Muscle of arm (tissue), 12 donors: ENCODE results near the gene NHLH2. TPM values are rescaled to one million over a fixed set of nuclear protein-coding genes. Genes with fewer than 3 reads are reported as not detected.

Source experiments
- DNase-seq: peaks from one replicate; pipeline ENCODE4 v3.0.0-alpha.2; 2013
- polyA plus RNA-seq, 12 donors: library from polyadenylated mRNA; unstranded; fragments of 120-200 nt; gene quantifications; one replicate each; pipeline ENCODE4 v1.2.1, GENCODE V29; 2013; ENCODE audit not compliant: insufficient read length in 12 of 12

NHLH2 gene
- polyA plus RNA-seq, 12 donors = 0.06 to 0.17 (median 0.10) TPM; not detected in 8

- peak; percentile 46 for DNase-seq
Measured at GRCh38 chr1:115807723-115808122, 33.2 kb downstream of the NHLH2 start.

- DNase-seq = no peak
Measured at GRCh38 chr1:115805597-115805996, 35.3 kb downstream of the NHLH2 start.

GRCh38 chr1:115802416-115802815 lies 38.5 kb downstream of the NHLH2 start:
- no peak for DNase-seq

GRCh38 chr1:115797486-115797885 lies 43.4 kb downstream of the NHLH2 start:
- DNase-seq = no peak

- no peak for DNase-seq
Measured at GRCh38 chr1:115796897-115797296, 44.0 kb downstream of the NHLH2 start.

GRCh38 chr1:115796036-115796435 lies 44.9 kb downstream of the NHLH2 start:
- DNase-seq = no peak

- DNase-seq = no peak
Measured at GRCh38 chr1:115794976-115795639, 45.8 kb downstream of the NHLH2 start.

- no peak for DNase-seq
Measured at GRCh38 chr1:115793162-115793561, 47.8 kb downstream of the NHLH2 start.

GRCh38 chr1:115791816-115792215 lies 49.1 kb downstream of the NHLH2 start:
- DNase-seq = no peak

GRCh38 chr1:115790846-115791245 lies 50.1 kb downstream of the NHLH2 start:
- no peak for DNase-seq

GRCh38 chr1:115790356-115790755 lies 50.6 kb downstream of the NHLH2 start:
- DNase-seq = no peak

Other genes with a start within 250 kb of the NHLH2 start
- gene VANGL1, start 199.2 kb downstream of the NHLH2 start, polyA plus RNA-seq = 10 to 100 TPM in 2 of 12 donors, 1 to 10 TPM in 9, not detected in 1; 5.0 to 15.6 (median 7.1) TPM
- gene CASQ2, start 72.4 kb downstream of the NHLH2 start, polyA plus RNA-seq = 1,000 to 10,000 TPM in 3 of 12 donors, 100 to 1,000 TPM in 9; 191 to 1,063 (median 826) TPM
- gene SLC22A15, start 135.4 kb upstream of the NHLH2 start, polyA plus RNA-seq = 1 to 10 TPM in 2 of 12 donors, under 1 TPM in 8, not detected in 2; 0.25 to 2.4 (median 0.71) TPM